Measurements from ENCODE around the gene SHROOM1. TPM values are rescaled to one million over a fixed set of nuclear protein-coding genes. Genes with fewer than 3 reads are reported as not detected.

The SHROOM1 gene
- total RNA-seq, 1 experiment from 2014 or later, result 13.5 TPM

DNA sequence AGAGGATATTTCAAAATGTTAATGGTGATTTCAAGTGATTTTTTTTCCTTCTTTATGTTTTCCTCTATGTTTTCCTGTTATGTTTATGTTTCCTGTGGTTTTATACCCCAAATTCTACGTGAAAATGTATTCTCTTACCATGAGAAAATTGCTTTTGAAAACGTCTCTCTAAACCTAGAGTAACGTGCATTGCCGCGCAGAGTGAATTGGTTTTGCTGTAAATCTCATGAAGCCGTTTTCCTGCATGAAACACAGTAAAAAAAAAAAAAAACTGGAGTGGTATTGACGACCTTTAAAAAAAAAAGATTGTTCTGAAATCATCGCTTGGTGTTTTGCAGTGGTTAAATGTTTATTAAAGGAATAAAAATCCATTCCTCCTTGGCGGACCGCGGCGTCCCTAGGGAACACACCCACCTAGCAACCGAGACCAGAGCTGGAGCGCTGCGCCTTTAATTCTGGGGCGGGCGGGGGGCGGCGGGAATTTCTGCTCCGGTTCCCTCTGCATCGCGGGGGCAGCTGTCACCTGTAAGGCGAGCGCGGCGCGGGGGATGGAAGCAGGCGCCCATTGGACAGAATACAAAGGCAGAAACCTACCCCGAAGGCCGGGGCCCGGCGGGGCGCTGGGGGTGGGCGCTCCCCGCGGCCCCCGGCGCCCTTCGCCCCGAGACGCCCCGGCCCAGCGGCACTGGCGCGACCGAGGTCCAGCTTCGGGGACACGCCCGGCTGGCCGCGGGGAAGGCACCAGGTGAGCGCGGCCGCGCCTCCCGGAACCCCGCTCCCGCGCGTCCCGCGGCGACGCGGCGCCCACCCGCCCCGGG lies 17.5 kb downstream of the SHROOM1 start, which contains the start of gene SOWAHA:
TSS of gene SOWAHA (plus strand) at position 522 of the 818 bp plus-strand sequence. CDS start 320 bp downstream, outside the sequence.
- H3K36me3 ChIP-seq (ENCODE audit: control insufficient read depth, insufficient read depth, low read length), result no peaks in the 10 kb centered on the region
- H3K4me1 ChIP-seq (ENCODE audit: control insufficient read depth, insufficient read depth, low read length), result peaks cover 4% of the 10 kb centered on the region; the same call in 1 of the 2 replicates
- in situ Hi-C loops (cut with HindIII; ENCODE audit: low pct_unique_long_range_greater_than_20kb, low sequenced_read_pairs), result no loop called here
- H3K27me3 ChIP-seq (ENCODE audit: control insufficient read depth, insufficient read depth, low read length), result peaks cover 10% of the 10 kb centered on the region
- ATAC-seq (peak; percentile 55), DNase-seq (ENCODE audit: low read depth, low spot score) (no peak)
- POLR2A ChIA-PET, result no interaction called here
- H3K27ac ChIP-seq (ENCODE audit: low read length), result no peak within 1 kb of the TSS
- intact Hi-C loops (cut with micrococcal nuclease; ENCODE audit: unreplicated experiment), result loop anchor here (10.0 kb wide), 2 partner anchors 58 to 288 kb away; no protein-coding TSS in a partner anchor
- CTCF ChIA-PET, result interaction anchor here (0.6 kb wide), 2 partner anchors 14 to 50 kb away, joined by 9 to 10 read pairs; no protein-coding TSS in a partner anchor
- no peaks in the 10 kb centered on the region for H3K9me3 ChIP-seq (ENCODE audit: control insufficient read depth, insufficient read depth, low read depth, low read length)
- TF ChIP-seq, protein P1, sequence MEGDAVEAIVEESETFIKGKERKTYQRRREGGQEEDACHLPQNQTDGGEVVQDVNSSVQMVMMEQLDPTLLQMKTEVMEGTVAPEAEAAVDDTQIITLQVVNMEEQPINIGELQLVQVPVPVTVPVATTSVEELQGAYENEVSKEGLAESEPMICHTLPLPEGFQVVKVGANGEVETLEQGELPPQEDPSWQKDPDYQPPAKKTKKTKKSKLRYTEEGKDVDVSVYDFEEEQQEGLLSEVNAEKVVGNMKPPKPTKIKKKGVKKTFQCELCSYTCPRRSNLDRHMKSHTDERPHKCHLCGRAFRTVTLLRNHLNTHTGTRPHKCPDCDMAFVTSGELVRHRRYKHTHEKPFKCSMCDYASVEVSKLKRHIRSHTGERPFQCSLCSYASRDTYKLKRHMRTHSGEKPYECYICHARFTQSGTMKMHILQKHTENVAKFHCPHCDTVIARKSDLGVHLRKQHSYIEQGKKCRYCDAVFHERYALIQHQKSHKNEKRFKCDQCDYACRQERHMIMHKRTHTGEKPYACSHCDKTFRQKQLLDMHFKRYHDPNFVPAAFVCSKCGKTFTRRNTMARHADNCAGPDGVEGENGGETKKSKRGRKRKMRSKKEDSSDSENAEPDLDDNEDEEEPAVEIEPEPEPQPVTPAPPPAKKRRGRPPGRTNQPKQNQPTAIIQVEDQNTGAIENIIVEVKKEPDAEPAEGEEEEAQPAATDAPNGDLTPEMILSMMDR (IDR thresholded peaks at IDR 0.05), result no peak
- no peak for TF ChIP-seq TCF7L2 (IDR thresholded peaks at IDR 0.05; ENCODE audit: low read depth, low read length)
- no peak for TF ChIP-seq POLR2AphosphoS5 (IDR thresholded peaks at IDR 0.05; ENCODE audit: low read depth, low read length)
- TF ChIP-seq, protein P2, sequence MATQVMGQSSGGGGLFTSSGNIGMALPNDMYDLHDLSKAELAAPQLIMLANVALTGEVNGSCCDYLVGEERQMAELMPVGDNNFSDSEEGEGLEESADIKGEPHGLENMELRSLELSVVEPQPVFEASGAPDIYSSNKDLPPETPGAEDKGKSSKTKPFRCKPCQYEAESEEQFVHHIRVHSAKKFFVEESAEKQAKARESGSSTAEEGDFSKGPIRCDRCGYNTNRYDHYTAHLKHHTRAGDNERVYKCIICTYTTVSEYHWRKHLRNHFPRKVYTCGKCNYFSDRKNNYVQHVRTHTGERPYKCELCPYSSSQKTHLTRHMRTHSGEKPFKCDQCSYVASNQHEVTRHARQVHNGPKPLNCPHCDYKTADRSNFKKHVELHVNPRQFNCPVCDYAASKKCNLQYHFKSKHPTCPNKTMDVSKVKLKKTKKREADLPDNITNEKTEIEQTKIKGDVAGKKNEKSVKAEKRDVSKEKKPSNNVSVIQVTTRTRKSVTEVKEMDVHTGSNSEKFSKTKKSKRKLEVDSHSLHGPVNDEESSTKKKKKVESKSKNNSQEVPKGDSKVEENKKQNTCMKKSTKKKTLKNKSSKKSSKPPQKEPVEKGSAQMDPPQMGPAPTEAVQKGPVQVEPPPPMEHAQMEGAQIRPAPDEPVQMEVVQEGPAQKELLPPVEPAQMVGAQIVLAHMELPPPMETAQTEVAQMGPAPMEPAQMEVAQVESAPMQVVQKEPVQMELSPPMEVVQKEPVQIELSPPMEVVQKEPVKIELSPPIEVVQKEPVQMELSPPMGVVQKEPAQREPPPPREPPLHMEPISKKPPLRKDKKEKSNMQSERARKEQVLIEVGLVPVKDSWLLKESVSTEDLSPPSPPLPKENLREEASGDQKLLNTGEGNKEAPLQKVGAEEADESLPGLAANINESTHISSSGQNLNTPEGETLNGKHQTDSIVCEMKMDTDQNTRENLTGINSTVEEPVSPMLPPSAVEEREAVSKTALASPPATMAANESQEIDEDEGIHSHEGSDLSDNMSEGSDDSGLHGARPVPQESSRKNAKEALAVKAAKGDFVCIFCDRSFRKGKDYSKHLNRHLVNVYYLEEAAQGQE (IDR thresholded peaks at IDR 0.05; ENCODE audit: insufficient read depth in 1 of 2, low read depth in 2 of 2, low read length in 1 of 2), result no peak
- no peak for TF ChIP-seq SIN3A (IDR thresholded peaks at IDR 0.05; ENCODE audit: borderline replicate concordance, insufficient read depth, low read depth, low read length)
- peak within 1 kb of the TSS; percentile 33 to 39 for H3K4me3 ChIP-seq (ENCODE audit: low read depth in 2 of 2, low read length in 2 of 2)
- BruUV-seq (replicated peaks), result no TSS peak

GRCh38 chr5:132812123-132812765 lies 18.2 kb downstream of the SHROOM1 start:
- in situ Hi-C loops (cut with HindIII; ENCODE audit: low pct_unique_long_range_greater_than_20kb, low sequenced_read_pairs), result no loop called here

More at GRCh38 chr5:132812123-132812765, 18.2 kb downstream of the SHROOM1 start:
- H3K36me3 ChIP-seq (ENCODE audit: control insufficient read depth, insufficient read depth, low read length), result no peaks in the 10 kb centered on the region
- no TSS peak for BruUV-seq (replicated peaks)
- H3K4me3 ChIP-seq (ENCODE audit: low read depth in 2 of 2, low read length in 2 of 2), result no peak overlapping the region
- H3K27me3 ChIP-seq (ENCODE audit: control insufficient read depth, insufficient read depth, low read length), result peaks cover 10% of the 10 kb centered on the region
- no peak for ATAC-seq
- H3K4me1 ChIP-seq (ENCODE audit: control insufficient read depth, insufficient read depth, low read length), result peaks cover 4% of the 10 kb centered on the region; the same call in 1 of the 2 replicates
- no peak overlapping the region for H3K27ac ChIP-seq (ENCODE audit: low read length)
- ChIA-PET CTCF (interaction anchor here (0.6 kb wide), 1 partner anchor 49 kb away, joined by 10 read pairs; no protein-coding TSS in a partner anchor), POLR2A (no interaction called here)
- H3K9me3 ChIP-seq (ENCODE audit: control insufficient read depth, insufficient read depth, low read depth, low read length), result no peaks in the 10 kb centered on the region
- no peak for DNase-seq (ENCODE audit: low read depth, low spot score)
- intact Hi-C loops (cut with micrococcal nuclease; ENCODE audit: unreplicated experiment), result loop anchor here (10.0 kb wide), 2 partner anchors 57 to 287 kb away; no protein-coding TSS in a partner anchor
- TF ChIP-seq POLR2AphosphoS5 (IDR thresholded peaks at IDR 0.05; ENCODE audit: low read depth, low read length) (no peak), SIN3A (IDR thresholded peaks at IDR 0.05; ENCODE audit: borderline replicate concordance, insufficient read depth, low read depth, low read length) (no peak), TCF7L2 (IDR thresholded peaks at IDR 0.05; ENCODE audit: low read depth, low read length) (no peak)
- TF ChIP-seq, protein P2 (IDR thresholded peaks at IDR 0.05; ENCODE audit: insufficient read depth in 1 of 2, low read depth in 2 of 2, low read length in 1 of 2), result no peak
- TF ChIP-seq, protein P1 (IDR thresholded peaks at IDR 0.05), result no peak
